RPMI7951 (cell line): ENCODE data around the gene OR51A4. TPM values are rescaled to one million over a fixed set of nuclear protein-coding genes. Genes with fewer than 3 reads are reported as not detected.

Experiments used
- total RNA-seq: library from RNA; depleted of rRNA; stranded (reverse); fragments of >200 nt; shearing (Covaris generic); gene quantifications from 2 replicates; pipeline ENCODE4 v1.2.3, GENCODE V29; 2014; rRNA removed

Gene OR51A4
- total RNA-seq, 1 experiment from 2014 or later, result not detected

Other genes starting within 250 kb of the OR51A4 start
- not detected in 2 replicates for gene OR51E2, start 249.8 kb downstream of the OR51A4 start, total RNA-seq
- gene MMP26, start 242.8 kb downstream of the OR51A4 start, total RNA-seq, result not detected in 2 replicates
- gene OR51F1, start 177.7 kb downstream of the OR51A4 start, total RNA-seq, result not detected in 2 replicates
- not detected in 2 replicates for gene OR52R1, start 143.2 kb downstream of the OR51A4 start, total RNA-seq
- gene OR51F2, start 126.3 kb downstream of the OR51A4 start, total RNA-seq, result not detected in 2 replicates
- not detected in 2 replicates for gene OR51S1, start 98.4 kb downstream of the OR51A4 start, total RNA-seq
- not detected in 2 replicates for gene OR51T1, start 65.7 kb downstream of the OR51A4 start, total RNA-seq
- gene OR51A7, start 43.8 kb downstream of the OR51A4 start, total RNA-seq, result not detected in 2 replicates
- not detected in 2 replicates for gene OR51G2, start 28.3 kb downstream of the OR51A4 start, total RNA-seq
- gene OR51G1, start 23.3 kb downstream of the OR51A4 start, total RNA-seq, result not detected in 2 replicates
- gene OR51A2, start 8.1 kb upstream of the OR51A4 start, total RNA-seq, result not detected in 2 replicates
- not detected in 2 replicates for gene OR51L1, start 47.2 kb upstream of the OR51A4 start, total RNA-seq
- gene OR52J3, start 98.9 kb upstream of the OR51A4 start, total RNA-seq, result not detected in 2 replicates
- not detected in 2 replicates for gene OR52E2, start 112.0 kb upstream of the OR51A4 start, total RNA-seq
- gene OR52E1, start 122.0 kb upstream of the OR51A4 start, total RNA-seq, result not detected in 2 replicates
- gene OR52A5, start 190.8 kb upstream of the OR51A4 start, total RNA-seq, result not detected in 2 replicates
- gene OR52A1, start 207.2 kb upstream of the OR51A4 start, total RNA-seq, result not detected in 2 replicates